Activated CD8-positive, alpha-beta memory T cell treated with anti-CD3 and anti-CD28 coated beads for 1 hour (primary cell): ENCODE results near the gene PLAA.
"Not testable (repeated sequence)": the region's sequence is repeated elsewhere in the genome, so short reads cannot be mapped to it uniquely, and the experiment has no call there.

ENCODE experiments used
- DNase-seq, 2 donors: peaks; one replicate each; pipeline ENCODE4 v3.0.0-alpha.2; 2020; ENCODE audit warnings: low read depth in 1 of 2; ENCODE audit errors: extremely low read depth in 1 of 2

Gene PLAA

DNA sequence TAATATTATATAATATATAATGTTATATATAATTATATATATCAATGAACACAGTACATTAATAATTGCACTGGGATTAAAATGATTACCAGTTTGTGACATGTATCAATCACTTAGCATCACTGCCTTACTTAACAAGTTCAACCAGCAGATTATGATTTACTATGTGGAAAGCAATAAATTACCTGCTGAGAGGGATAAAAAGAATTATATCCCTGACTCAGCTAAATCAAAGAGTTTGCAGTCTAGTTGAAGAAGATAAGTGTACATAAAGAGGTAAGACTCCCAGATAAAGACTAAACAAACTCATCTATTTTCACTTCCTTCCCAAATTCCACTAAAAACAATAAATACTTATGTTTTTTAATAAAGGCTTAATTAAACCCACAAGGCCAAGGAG, 11.2 kb downstream of the PLAA start:
- no peak for DNase-seq

DNA sequence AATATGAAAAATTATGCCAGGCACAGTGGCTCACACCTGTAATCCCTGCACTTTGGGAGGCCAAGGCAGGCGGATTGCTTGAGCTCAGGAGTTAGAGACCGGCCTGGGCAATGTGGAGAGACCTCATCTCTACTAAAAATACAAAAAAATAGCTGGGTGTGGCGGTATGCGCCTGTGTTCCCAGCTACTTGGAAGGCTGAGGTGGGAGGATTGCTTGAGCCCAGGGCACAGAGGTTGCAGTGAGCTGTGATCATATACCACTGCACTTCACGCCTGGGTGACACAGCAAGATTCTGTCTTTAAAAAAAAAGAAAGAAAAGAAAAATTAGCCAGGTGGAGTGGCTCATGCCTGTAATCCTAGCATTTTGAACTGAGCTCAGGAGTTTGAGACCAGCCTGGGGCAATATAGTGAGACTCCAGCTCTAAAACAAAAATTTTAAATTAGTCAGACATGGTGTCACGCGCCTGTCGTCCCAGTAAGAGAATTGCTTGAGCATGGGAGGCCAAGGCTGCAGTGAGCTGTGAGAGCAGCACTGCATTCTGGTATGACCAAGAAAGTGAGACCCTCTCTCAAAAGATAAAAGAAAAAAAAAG, 18.0 kb downstream of the PLAA start:
- DNase-seq, result no peak

DNA sequence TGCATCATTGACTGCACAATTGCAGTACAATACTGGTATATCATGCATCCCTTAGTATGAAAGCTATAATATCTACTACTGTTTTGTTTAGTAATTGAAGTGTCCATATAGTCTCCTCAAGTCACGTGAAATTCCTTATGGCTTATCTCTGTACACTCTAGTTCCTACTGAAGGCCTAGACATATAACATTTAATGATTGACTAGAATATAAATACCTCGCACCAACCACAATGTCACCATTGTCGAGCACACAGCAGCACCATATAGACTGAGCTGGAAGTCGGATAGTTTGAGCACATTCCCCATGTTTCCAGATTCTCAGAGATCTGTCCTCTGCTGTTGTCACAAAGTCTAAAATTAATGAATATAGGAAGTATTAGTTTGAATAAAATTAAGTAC, 21.4 kb downstream of the PLAA start:
- no peak for DNase-seq

DNA sequence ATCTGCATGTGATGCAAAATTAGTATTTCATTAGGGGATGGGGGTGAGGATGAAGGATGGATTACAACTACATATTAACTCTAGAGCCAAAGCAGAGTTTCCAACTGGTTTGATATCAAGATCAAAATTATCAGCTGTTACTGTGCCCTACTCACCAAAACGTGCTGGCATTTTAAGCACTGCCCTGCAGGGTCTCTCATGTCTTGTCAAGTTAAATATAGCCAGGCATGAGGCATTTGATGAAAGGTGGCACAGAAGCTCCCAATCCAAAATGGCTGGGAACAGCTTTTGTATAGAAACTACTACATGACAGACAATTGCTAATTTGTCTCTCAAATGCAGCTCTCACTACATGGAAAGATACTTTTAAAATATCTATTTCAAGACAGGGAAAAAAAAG, 27.3 kb downstream of the PLAA start:
- DNase-seq, result no peak

DNA sequence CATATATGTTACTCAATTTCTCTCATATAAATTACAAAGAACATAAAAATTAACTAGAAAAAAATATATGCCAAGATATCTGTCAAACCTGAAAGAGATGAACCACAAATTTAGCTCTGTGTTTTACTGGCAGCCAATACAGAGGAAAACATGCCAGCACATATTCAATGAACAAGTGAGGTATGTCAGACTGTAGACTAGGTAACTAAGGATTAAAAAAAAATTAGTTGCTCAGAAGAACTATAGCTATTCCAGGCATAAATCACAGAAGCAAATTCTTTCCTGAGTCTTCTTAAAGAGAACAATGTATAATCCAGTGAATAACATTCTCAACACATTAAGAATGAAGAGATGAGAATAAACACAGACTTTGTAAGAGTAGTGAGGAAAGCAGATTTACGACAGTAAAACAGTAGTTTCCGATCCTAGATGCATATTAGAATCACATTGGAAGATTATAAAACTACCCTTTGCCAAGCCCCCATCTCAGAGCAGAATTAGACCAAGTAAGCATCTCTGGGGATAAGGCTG, 33.8 kb downstream of the PLAA start:
- no peak for DNase-seq

DNA sequence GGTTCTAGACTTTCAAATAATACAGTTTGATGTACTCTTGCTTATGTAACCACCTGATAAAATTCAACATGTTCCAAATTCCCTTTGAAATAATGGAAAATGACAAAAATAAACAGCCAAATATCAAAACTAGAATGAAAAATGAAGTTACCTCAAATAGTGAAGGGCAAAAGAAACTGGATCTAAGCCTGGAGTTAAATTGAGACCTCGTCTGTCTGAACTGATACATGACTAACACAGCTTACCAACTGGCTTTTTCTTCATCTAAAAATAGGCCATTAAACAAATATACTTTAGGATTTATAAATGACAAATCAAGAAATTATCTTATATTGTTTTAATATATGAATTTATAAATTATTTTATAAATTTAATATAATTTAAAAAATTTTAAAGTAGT, 42.4 kb downstream of the PLAA start:
- no peak for DNase-seq

DNA sequence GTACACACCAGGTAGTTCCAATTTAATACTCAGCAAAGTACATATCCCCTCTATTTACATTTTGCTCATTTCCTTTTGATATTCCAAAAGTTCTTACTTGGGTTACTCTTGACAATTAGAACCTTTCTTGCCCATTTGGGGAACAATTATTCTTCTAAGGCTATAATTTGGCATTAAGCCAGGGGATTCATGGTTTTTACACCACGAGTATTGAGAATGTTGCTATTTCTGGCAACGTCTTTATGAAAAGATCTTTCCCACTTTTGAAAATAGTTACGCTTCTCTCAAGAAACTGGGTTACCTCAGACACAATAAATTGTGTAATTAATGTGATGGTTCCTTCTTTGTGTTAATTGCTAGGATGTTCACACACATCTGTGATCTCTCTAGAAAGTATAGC, 43.0 kb downstream of the PLAA start:
- no peak for DNase-seq

DNA sequence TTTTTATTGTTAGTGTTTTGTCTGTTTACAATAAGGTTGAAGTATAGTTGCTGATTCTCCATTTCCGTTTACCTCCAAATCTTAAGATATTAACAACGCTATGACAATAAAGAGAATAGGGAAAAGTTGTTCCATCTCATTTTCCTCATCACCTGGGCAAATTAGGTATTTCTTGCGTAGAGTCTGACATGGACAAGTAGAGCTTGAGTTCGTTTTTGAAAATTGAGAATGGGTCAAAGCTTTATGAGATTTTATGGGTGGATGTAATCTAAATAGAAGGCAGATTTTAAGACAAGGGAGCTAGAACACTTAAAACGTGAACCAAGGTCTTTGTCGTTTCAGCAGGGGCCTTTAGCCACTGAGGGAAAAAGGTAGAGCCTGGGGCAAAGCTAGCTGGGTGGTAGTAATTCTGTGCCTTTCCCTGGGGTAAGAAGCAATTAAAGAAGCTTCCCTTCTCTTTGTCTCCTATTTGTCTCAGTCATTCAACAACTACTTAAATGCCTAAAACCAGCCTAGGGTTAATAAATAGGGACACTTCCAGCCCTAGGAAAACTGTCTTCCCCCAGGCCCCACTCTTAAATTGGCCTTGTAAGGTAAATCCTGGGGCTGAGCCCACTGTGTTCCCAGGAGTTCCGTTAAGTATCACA, 53.9 kb downstream of the PLAA start:
- DNase-seq, result no peak

DNA sequence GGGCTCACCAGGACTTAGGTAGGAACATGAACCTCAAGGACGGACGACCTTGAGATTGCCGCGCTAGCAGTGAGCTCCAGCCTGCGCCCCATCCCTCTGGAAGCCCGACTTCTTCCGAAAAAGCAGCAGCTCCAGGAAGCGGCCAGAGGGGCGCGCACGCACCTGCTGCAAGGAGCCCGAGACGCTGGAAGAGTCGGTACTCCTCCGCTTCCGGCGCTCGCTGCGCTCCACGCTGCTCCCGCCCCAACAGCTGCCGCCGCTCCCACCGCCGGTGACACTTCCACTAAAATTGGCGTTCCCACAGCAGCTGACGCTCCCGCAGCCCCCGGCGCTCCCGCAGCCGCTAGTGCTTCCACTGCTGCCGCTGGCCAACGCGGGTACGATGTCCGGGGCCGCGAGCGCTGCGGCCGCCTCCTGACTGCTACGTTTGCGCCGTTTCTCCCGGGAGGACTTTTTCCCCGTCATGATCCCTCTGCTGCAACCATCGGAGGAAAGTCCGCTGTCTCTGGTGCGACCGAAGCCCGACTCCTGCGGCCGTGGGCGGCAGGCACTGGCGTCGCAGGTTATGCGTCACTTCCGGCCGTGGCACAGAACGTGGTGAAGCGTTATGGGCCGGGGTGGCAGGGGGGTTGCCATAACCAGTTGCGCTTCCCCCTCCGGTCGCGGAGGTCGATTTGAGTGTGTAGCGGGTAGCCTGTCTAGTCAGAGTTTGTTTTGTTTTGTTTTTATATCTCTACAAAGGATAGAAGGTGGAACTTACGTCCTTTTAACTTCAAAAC, 54.6 kb downstream of the PLAA start, which contains the start of gene CAAP1:
Gene CAAP1 (minus strand): TSS at position 552 of the 779 bp plus-strand sequence. CDS start 87 bp downstream, at position 465.
- peak; percentile 83 to 89 for DNase-seq

DNA sequence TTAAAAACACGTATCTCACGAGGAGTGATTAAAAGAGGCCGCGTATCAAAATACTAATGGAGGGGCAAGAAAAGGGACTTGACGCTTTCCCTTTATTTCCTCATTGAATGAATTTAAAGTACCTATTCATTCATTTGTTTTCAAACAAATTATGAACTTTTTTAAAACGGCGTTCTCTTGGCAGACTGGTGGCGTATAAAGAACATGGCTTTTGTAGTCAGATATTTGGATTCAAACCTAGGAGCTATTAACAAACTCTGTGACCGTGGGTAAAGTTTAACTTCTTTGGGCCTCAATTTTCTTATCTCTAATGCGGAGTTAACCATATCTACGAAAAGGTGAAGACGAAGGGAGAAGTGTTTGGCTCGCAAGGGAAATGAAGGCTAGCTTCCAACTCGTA, 55.3 kb downstream of the PLAA start:
- DNase-seq, result no peak

DNA sequence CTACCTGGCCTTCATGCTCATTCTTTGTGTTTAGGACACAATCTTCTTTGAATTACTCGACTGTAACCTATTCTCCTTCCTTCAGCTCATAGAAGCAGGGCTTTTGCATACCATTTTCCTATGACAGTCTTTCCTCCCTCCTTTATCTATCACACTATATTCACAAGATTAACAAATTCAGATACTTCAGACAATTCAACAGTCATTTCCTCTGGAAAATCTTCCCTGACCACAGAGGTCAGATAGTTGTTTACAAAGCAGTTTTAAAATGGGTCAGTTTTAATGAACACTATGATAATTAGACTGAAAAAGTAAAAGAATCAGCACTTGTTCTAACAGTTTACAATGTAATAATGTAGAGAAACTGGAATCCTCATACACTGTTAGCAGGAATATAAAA, 58.8 kb downstream of the PLAA start:
- DNase-seq, result no peak

DNA sequence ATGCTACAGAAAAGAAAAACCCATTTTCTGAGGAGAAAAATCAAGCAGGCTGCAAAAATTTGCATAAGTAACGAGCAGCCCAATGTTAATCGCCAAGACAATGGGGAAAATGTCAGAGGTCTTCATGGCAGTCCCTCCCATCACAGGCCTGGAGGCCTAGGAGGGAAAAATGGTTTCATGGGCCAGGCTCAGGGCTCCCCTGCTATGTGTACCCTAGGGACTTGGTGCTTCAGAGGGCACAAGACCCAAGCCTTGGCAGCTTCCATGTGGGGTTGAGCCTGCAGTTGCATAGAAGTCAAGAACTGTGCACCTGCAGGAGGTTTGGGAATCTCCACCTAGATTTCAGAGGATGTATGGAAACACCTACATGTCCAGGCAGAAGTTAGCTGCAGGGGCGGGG, 64.9 kb downstream of the PLAA start:
- no peak for DNase-seq

DNA sequence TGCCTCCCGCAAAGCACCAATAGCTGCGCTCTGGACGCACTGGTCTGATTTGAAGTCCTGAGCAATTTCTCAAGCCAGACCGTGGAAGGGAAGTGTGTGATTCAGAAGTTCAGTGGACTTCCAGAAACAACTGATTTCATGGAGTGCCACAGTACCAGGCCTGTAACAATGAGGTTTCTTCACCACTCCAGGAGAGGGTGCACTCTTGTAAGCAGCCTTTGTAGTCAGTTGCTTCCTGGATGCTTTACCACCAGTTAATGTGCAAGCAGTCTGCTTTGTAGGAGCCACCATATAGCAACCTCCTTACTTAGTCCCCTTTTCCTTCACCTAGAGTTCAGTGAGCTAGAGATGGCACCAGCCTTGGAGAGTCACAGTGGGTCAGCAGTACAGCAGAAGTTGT, 66.8 kb downstream of the PLAA start:
- no peak for DNase-seq

DNA sequence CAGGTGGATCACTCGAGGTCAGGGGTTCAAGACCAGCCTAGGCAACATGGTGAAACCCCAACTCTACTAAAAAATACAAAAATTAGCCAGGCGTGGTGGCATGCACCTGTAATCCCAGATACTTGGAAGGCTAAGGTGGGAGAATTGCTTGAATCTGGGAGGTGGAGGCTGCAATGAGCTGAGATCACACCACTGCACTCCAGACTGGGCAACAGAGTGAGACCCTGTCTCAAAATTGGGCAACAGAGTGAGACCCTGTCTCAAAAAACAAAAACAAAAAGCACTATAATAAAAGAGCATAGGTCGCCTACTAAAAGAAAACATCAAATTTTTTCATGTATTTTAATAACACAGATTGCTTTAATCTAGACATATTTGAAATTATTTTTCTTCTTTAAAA, 71.9 kb downstream of the PLAA start:
- DNase-seq, result not testable (repeated sequence)

DNA sequence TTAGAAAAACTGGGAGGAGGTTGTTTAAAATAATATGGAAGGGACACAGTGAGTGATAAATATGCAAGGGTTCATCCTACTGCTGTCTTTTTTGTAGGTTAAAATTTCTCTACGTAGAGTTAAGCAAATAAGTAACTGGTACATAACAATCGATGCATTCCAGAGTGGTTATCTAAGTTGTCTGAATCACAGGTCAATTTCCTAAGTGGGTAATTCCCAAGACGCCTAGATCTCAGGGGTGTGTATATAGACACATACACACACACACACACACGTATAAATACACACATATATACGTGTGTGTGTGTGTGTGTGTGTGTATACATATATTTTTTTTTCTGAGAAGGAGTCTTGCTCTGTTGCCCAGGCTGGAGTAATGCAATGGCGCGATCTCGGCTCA, 76.8 kb downstream of the PLAA start:
- no peak for DNase-seq

DNA sequence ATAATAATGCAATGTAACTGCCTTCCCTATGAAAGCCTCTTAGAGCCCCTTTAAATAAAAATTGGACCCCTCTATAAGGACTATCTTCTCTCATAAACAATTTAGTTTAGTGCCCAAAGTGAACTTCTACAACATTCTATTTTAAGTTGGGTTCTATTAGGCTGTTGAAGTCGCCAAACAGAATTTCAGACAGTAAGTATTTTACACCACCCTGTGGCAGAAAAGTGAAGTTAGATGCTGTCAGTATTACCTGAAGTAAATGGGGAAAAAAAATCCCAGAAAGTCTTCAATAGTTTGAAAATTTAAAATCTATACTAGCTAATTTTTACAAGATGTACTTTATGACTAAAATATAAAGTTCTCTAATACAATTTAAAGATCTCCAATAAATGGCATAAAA, 84.0 kb downstream of the PLAA start:
- no peak for DNase-seq

DNA sequence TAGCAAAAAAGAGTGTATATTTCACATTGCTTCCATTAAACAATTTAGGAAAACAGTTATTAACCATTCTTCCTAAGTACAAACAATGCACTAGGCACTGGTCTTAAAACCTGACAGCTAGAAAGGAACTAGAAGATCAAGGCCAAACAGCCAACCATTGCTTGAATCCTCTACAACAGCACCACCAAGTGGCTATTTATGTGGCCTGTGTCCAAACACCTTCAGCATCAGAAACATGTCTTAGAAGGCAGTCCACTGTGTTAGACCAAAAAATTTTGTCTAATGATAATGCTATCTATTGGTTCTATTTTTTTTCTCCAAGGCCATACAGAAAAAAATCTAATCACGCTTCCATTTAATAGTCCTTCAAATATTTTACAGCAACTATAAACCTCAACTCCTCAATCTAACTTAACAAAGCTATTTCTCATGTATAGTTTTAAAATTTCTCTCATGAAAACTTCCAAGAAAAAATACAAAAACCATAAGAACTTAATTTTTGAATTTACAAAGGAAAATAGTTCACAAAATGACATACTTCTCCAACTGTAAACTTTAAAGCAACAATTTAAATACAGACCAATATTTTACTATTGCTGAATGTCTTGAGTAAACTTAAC, 90.5 kb downstream of the PLAA start:
- DNase-seq, result no peak
